Endothelial cell of umbilical vein (primary cell): ENCODE data around the gene TMEM129. TPM values are rescaled to one million over a fixed set of nuclear protein-coding genes. Genes with fewer than 3 reads are reported as not detected.

Experiments used
- BruUV-seq: library from RNA; stranded (reverse); fragments of 400-500 nt; replicated peaks from 2 replicates; lab custom pipeline; 2021; lab: Mats Ljungman, UMichigan
- CTCF ChIA-PET: fragments of 300-600, 350-600 bp; sonication (Branson Sonifier 250); formaldehyde crosslinking; loops from one replicate; lab custom pipeline; 2021; ENCODE audit warnings: antibody characterized with exemption, inconsistent platforms; lab: Charles Lee
- POLR2A ChIA-PET: fragments of 300-600, 350-600 bp; sonication (Branson Sonifier 250); formaldehyde crosslinking; loops from one replicate; lab custom pipeline; 2021; ENCODE audit warnings: antibody characterized with exemption, inconsistent platforms; lab: Charles Lee
- DNase-seq: peaks from one replicate; pipeline ENCODE4 v3.0.0-alpha.2; 2011; ENCODE audit warnings: low read depth, low spot score
- FAIRE-seq: peaks from 2 replicates; lab custom pipeline; 2011; peaks lifted over from hg19 to GRCh38; lab: Jason Lieb, UNC
- H2AFZ ChIP-seq: 2 replicates; pipeline ENCODE4 v1.6.0; 2012; ENCODE audit warnings: low read depth, low read length, control low read depth, inconsistent platforms
- H3K27ac ChIP-seq: 2 replicates; pipeline ENCODE4 v1.5.1; 2011; ENCODE audit warnings: low read depth, mild to moderate bottlenecking, control low read depth, low read length, moderate library complexity; ENCODE audit not compliant: insufficient read depth
- H3K27me3 ChIP-seq, 2 experiments: 2 replicates each; pipeline versions ENCODE4 v1.6.0 to v1.6.1; 2011; ENCODE audit warnings: low read length in 2 of 2, mixed read lengths in 1 of 2; ENCODE audit not compliant: control insufficient read depth in 2 of 2, insufficient read depth in 2 of 2
- H3K36me3 ChIP-seq, 2 experiments: 2 replicates in 1 of 2; 3 replicates in 1 of 2; pipeline ENCODE4 v1.5.1; 2011; ENCODE audit warnings: low read length in 2 of 2, mild to moderate bottlenecking in 1 of 2, moderate library complexity in 1 of 2; ENCODE audit not compliant: control insufficient read depth in 2 of 2, insufficient read depth in 2 of 2; ENCODE audit errors: extremely low read depth in 1 of 2
- H3K4me1 ChIP-seq: 3 replicates; pipeline ENCODE4 v1.5.1; 2011; ENCODE audit warnings: mild to moderate bottlenecking, low read length; ENCODE audit not compliant: control insufficient read depth, insufficient read depth; ENCODE audit errors: extremely low read depth
- H3K4me2 ChIP-seq: 2 replicates; pipeline ENCODE4 v1.6.1; 2011; ENCODE audit warnings: low read length, control low read depth, mixed read lengths; ENCODE audit not compliant: insufficient read depth
- H3K4me3 ChIP-seq, 3 experiments: fragments of 200-600 bp in 1 of 3; sonication (generic), shearing (Covaris generic) in 1 of 3; replicated peaks in 1 of 3; 2 replicates each; pipeline ENCODE4 v1.5.1; 2011 to 2016; ENCODE audit warnings: control low read depth in 3 of 3, low read length in 3 of 3, mild to moderate bottlenecking in 2 of 3, inconsistent platforms in 1 of 3, low read depth in 1 of 3, moderate library complexity in 1 of 3; ENCODE audit not compliant: insufficient read depth in 1 of 3
- H3K79me2 ChIP-seq: 2 replicates; pipeline ENCODE4 v1.6.0; 2012; ENCODE audit warnings: low read length, inconsistent platforms; ENCODE audit not compliant: control insufficient read depth, insufficient read depth
- H3K9ac ChIP-seq: replicated peaks from 2 replicates; pipeline ENCODE3; 2011; ENCODE audit warnings: low read length, control low read depth; ENCODE audit not compliant: insufficient read depth; ENCODE audit errors: extremely low read depth
- H3K9me1 ChIP-seq: replicated peaks from 3 replicates; pipeline ENCODE4 v1.6.0; 2011; ENCODE audit warnings: mild to moderate bottlenecking, low read length; ENCODE audit not compliant: control insufficient read depth, insufficient read depth; ENCODE audit errors: extremely low read depth
- H3K9me3 ChIP-seq: replicated peaks from 2 replicates; pipeline ENCODE4 v1.5.1; 2012; ENCODE audit warnings: low read length, inconsistent platforms; ENCODE audit not compliant: control insufficient read depth, insufficient read depth
- H4K20me1 ChIP-seq: replicated peaks from 2 replicates; pipeline ENCODE3; 2011; ENCODE audit warnings: mild to moderate bottlenecking, low read length; ENCODE audit not compliant: control insufficient read depth, insufficient read depth; ENCODE audit errors: extremely low read depth
- CTCF ChIP-seq, 2 donors: IDR thresholded peaks; 1 replicate in 1 of 2; 2 replicates in 1 of 2; pipeline ENCODE4 v1.5.1; 2011; ENCODE audit warnings: low read length in 2 of 2, mild to moderate bottlenecking in 2 of 2, moderate library complexity in 2 of 2, control low read depth in 1 of 2, inconsistent platforms in 1 of 2, low read depth in 1 of 2; ENCODE audit not compliant: insufficient read depth in 1 of 2; ENCODE audit errors: extremely low read depth in 1 of 2
- EZH2 ChIP-seq: IDR thresholded peaks from 2 replicates; pipeline ENCODE4 v1.6.1; 2012; ENCODE audit warnings: borderline replicate concordance, low read depth, mild to moderate bottlenecking, moderate library complexity, low read length, inconsistent platforms; ENCODE audit not compliant: severe bottlenecking
- FOS ChIP-seq: IDR thresholded peaks from 2 replicates; pipeline ENCODE4 v1.6.1; 2011; ENCODE audit warnings: mild to moderate bottlenecking, low read length, moderate library complexity, borderline replicate concordance; ENCODE audit not compliant: insufficient read depth
- GATA2 ChIP-seq: IDR thresholded peaks from 2 replicates; pipeline ENCODE4 v1.7.0; 2011; ENCODE audit warnings: low read depth, mild to moderate bottlenecking, moderate library complexity, mixed read lengths, low read length; ENCODE audit not compliant: insufficient read length, insufficient read depth
- JUN ChIP-seq: IDR thresholded peaks from 2 replicates; pipeline ENCODE4 v1.6.1; 2011; ENCODE audit warnings: borderline replicate concordance, low read depth; ENCODE audit not compliant: insufficient read length, insufficient read depth
- MAX ChIP-seq: IDR thresholded peaks from 2 replicates; pipeline ENCODE4 v1.6.1; 2011; ENCODE audit not compliant: insufficient read depth, insufficient read length
- MYC ChIP-seq: IDR thresholded peaks from one replicate; pipeline ENCODE4 v1.6.1; 2011; ENCODE audit warnings: mild to moderate bottlenecking, low read depth, low read length
- POLR2A ChIP-seq: IDR thresholded peaks from 2 replicates; pipeline ENCODE4 v1.6.1; 2012; ENCODE audit warnings: low read depth, mild to moderate bottlenecking, control low read depth, low read length
- POLR2AphosphoS5 ChIP-seq: IDR thresholded peaks from 2 replicates; pipeline ENCODE4 v1.6.1; 2012; ENCODE audit warnings: low read depth, mild to moderate bottlenecking, control low read depth, low read length, moderate library complexity; ENCODE audit not compliant: insufficient read depth
- dilution Hi-C: fragments of 300-500 bp; cut with MboI; formaldehyde crosslinking; loops from one replicate; pipeline ENCODE4 v1.15.0; 2019; ENCODE audit warnings: low sequenced_read_pairs; ENCODE audit not compliant: extremely low pct_ligation_motif_present
- intact Hi-C: fragments of 100-400 bp; cut with micrococcal nuclease; formaldehyde crosslinking; loops from one replicate; pipeline ENCODE4 v1.10.0; 2022
- polyA plus RNA-seq, 4 experiments: library from polyadenylated mRNA; depleted of rRNA in 3 of 4; stranded (reverse) in 3 of 4; unstranded in 1 of 4; fragments of >200 nt; gene quantifications; 2 replicates each; pipeline versions ENCODE4 v1.2.1 to v1.2.3, GENCODE V29; 2011 to 2012; ENCODE audit warnings: missing spikeins in 1 of 4
- total RNA-seq: library from RNA; stranded (reverse); gene quantifications from 2 replicates; pipeline ENCODE4 v1.2.3, GENCODE V29; 2021

The TMEM129 gene
- total and polyA plus RNA-seq, 2 donors (not counting 3 experiments of a cell fraction or from before 2014, with no cell fraction given) = 23.2 to 33.2 TPM

- peaks cover 13% of the 10 kb centered on the region for H3K4me1 ChIP-seq
- no peak for DNase-seq
- TF ChIP-seq FOS = no peak
- no peak for TF ChIP-seq POLR2A
- TF ChIP-seq MAX = no peak
- no peak for TF ChIP-seq CTCF (IDR thresholded peaks at IDR 0.05; ENCODE audit: extremely low read depth in 1 of 2, insufficient read depth in 1 of 2, low read depth in 1 of 2, low read length in 2 of 2)
- H3K27ac ChIP-seq = no peak overlapping the region
- H3K9ac ChIP-seq = no peak overlapping the region
- H3K36me3 ChIP-seq = no peaks in the 10 kb centered on the region
- no peaks in the 10 kb centered on the region for H3K9me1 ChIP-seq
- no peaks in the 10 kb centered on the region for H3K9me3 ChIP-seq
- no peaks in the 10 kb centered on the region for H3K79me2 ChIP-seq
- no peak for FAIRE-seq
- H4K20me1 ChIP-seq = no peaks in the 10 kb centered on the region
- peak overlapping the region; percentile 64 for H2AFZ ChIP-seq
- CTCF ChIA-PET = interaction anchor here (1.5 kb wide), 1 partner anchor 150 kb away, joined by 4 read pairs; no protein-coding TSS in a partner anchor
- BruUV-seq = no TSS peak
- H3K4me3 ChIP-seq = no peak overlapping the region
- POLR2A ChIA-PET = no interaction called here
- dilution Hi-C loops = no loop called here
- H3K4me2 ChIP-seq = no peak overlapping the region
- intact Hi-C loops = no loop called here
- no peaks in the 10 kb centered on the region for H3K27me3 ChIP-seq
Observed at GRCh38 chr4:1760521-1761071, 39.5 kb upstream of the TMEM129 start.

- no peaks in the 10 kb centered on the region for H3K9me1 ChIP-seq
- no peak overlapping the region for H3K9ac ChIP-seq
- H3K27me3 ChIP-seq = no peaks in the 10 kb centered on the region
- dilution Hi-C loops (no loop called here), intact Hi-C loops (no loop called here)
- no TSS peak for BruUV-seq
- no peak overlapping the region for H2AFZ ChIP-seq
- peaks cover 13% of the 10 kb centered on the region for H3K4me1 ChIP-seq
- FAIRE-seq (no peak), DNase-seq (no peak)
- no peak overlapping the region for H3K4me2 ChIP-seq
- H3K9me3 ChIP-seq = no peaks in the 10 kb centered on the region
- no peaks in the 10 kb centered on the region for H4K20me1 ChIP-seq
- TF ChIP-seq POLR2A = no peak
- TF ChIP-seq EZH2 = no peak
- TF ChIP-seq MYC = no peak
- no peak for TF ChIP-seq GATA2
- TF ChIP-seq MAX = no peak
- no peak for TF ChIP-seq CTCF (IDR thresholded peaks at IDR 0.05; ENCODE audit: extremely low read depth in 1 of 2, insufficient read depth in 1 of 2, low read depth in 1 of 2, low read length in 2 of 2)
- no peak for TF ChIP-seq FOS
- TF ChIP-seq JUN = no peak
- no peak for TF ChIP-seq POLR2AphosphoS5
- H3K79me2 ChIP-seq = no peaks in the 10 kb centered on the region
- ChIA-PET CTCF (interaction anchor here (1.0 to 2.9 kb wide), 4 partner anchors 8 to 151 kb away, joined by 3 to 14 read pairs (median 7); no protein-coding TSS in a partner anchor), POLR2A (no interaction called here)
- H3K27ac ChIP-seq = no peak overlapping the region
- no peaks in the 10 kb centered on the region for H3K36me3 ChIP-seq
- no peak overlapping the region for H3K4me3 ChIP-seq
Observed at GRCh38 chr4:1759818-1760223, 38.7 kb upstream of the TMEM129 start.
